CD4-positive, alpha-beta T cell treated with Interferon alpha-2 for 1 hour (primary cell): ENCODE data around the gene LRBA.

Source experiments
- DNase-seq, 2 donors: peaks; one replicate each; pipeline ENCODE4 v3.0.0-alpha.2; 2020 to 2022

Gene LRBA

DNA sequence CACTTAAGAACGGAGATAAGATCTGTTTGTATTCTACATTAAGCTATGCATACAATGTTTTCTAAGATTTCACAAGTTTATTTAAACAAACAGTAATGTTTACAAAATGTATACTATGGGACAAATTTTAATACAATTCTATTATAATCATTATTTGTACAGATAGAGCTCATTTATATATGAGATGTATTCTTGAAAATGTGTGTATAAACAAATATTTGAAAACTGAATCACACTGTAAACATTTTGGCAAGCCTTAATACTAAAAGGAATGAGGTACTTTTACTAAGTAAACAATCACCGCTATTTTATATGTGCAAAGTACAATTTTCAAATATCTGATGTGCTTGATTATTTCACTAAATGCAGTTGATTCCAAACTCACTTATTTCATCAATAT lies 552.3 kb downstream of the LRBA start:
- DNase-seq: no peak

DNA sequence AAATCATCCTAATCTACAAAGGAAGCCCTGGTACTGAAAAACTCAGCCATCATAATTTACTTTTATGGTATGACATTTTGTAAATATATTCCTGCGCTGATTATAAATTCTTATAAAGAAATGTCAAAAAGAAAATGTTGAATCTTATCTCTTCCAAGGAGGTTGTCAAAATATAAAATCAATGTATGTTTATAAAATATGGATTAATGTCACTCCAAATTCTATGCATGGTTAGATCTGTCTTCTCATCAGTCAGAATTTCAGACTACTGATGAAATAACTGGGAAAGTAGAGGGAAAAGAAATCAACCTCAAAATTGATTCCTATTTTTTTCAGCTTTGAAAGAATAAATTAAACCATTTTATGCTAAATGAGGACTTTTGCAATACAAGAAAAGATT lies 553.1 kb downstream of the LRBA start:
- no peak for DNase-seq

DNA sequence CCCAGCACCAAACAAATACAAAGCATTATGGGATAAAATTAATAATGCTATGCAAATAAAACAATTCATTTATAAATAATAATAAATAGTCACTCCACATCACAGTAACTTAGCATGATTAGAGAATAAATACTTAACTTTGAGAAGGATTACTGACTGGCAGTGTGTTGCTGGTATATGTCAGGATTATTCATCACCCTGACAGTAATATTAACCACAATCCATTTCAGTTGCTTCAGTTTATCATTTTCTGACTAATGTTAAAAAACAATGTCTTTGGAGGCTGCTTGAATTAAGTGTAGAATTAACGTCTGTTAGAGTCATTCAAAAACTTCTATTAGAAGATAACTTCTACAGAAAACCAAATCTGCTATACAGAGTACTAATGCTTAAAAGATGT lies 557.3 kb downstream of the LRBA start:
- DNase-seq: no peak

DNA sequence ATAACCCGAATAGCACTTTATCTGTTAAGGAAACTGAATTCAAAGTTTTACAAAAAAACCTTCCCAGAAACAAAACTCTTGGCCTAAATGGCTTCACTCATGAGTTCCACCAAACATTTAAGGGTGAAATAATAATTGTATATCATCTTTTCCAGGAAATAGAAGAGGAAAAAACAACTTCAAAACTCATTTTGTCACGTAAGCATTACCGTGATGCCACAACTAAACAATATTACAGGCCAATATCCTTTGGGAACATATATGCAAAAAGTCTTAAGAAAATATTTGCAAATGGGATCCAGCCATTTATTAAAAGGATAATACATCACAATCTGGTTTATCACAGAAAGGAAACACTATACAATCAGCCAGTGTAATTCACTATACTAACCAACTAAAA lies 563.2 kb downstream of the LRBA start:
- DNase-seq: no peak

DNA sequence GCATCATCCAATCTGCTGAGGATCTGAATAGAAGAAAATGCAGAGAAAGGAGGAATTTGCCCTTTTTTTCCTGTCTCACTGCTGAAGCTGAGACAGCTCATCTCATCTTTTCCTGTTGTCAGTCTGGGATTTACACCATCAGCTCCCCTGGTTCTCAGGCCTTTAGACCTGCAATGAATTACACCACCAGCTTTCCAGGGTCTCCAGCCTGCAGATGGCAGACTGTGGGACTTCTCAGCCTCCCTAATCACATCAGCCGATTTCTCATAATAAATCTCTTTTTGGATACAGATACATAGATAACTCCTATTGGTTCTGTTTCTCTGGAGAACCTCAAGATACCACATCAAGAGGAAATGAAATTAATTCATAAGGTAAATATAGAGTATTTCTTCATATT lies 567.7 kb downstream of the LRBA start:
- no peak for DNase-seq

DNA sequence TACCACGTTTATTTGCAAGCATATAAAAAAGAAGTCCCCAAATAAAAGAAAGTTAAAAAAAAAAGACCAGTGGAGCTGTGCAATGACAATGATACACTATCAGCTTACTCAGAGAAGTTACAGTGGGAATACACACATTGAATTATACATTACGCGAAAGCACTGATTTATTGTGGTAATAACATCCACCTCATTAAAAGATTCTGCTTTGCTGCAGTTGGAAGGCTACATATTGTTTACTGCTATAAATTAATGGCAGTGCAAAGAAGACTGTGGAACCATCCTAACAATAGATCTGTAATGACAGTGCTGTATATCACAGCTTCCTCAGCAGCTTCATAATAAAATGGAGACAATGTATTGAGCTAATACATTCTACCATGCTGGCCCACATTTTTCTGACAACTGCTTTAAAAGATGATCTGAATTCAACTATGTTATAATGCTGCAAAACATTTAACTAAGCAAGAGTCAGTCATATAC lies 575.6 kb downstream of the LRBA start:
- no peak for DNase-seq

DNA sequence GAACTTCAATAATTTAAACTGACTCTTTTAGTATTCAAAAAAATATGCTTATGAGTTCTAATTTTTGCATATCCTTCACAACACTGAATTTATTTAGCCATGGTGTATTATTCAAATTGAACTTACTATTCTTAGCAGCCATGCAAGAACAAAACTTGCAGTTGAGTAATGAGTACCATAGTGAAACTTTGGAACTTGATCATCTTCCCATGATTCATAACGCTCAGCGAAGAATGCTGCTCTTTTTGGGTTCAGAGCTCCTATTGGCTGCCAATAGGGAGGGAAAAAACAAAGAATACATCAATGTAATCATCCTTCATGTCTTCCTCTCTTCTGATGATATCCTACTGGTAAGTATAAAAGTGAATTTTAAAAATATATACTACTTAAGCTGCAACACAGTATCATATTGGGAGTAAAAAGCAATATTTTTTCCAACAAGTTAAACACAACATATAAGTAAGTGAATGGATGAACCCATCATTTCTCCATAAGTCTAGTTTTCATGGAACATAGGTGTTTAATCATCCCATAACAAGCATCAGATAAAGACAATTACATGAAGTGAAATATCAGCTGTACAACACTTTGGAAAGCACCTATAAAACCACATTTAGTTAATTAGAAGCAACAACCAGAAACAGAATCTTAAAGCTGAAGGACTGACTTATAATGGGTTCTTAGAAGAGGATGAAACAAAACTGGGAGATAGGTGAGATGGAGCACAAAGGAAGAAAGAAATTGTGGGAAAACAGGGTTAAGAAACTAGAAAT lies 578.3 kb downstream of the LRBA start:
- no peak for DNase-seq

DNA sequence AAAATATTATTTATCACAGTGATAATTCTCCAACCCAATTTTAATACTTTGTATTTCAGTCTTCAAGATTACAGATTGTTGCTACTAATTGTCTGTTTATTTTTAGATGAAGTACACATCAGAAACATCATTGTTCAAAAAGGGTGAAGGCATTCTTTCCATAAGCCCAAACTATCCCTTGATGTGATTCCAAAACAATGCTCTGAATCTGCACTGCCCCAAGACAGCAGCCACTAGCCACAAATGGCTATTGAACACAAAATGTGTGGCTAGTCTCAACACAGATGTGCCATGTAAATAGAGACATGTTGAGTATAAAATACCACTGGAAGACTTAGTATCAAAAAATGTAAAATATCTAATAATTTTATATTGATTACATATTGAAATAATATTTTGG lies 583.9 kb downstream of the LRBA start:
- DNase-seq: no peak

DNA sequence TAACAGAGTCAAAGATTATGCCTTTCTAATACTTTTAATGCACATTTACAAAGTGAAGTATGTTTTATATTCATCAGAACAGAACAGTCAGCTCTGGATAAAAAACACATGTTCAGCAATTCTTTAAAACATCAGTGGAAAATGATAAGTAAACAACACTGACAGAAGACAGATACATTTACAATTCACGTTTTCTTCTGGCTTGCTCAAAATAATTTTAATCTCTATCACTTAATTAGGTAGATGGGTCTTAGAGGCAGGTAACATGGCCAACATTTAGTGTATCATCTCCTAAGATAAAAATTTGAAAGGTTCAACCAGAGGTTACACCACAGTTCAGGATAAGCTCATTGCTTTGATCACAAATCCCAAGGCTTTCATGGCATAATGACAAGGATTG lies 589.9 kb downstream of the LRBA start:
- no peak for DNase-seq

DNA sequence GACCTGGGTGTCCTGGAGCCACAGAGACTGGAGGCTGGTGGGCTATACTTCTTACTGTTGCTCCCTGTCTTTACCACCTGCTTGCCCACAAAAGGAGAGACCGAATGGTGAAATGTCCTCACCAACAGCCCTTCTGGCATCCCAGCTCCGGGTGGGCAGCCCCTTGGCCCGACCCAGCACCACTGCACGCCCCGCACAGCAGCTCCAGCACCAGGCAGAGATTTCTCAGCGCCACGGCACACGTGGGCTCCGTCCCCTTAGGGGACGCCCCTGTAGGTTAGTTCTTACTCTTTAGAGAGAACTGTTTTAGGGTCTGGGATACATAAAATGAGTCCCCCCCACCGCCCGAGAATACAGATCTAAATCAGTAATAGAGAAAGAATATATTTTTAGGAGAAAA lies 591.6 kb downstream of the LRBA start:
- DNase-seq: no peak

DNA sequence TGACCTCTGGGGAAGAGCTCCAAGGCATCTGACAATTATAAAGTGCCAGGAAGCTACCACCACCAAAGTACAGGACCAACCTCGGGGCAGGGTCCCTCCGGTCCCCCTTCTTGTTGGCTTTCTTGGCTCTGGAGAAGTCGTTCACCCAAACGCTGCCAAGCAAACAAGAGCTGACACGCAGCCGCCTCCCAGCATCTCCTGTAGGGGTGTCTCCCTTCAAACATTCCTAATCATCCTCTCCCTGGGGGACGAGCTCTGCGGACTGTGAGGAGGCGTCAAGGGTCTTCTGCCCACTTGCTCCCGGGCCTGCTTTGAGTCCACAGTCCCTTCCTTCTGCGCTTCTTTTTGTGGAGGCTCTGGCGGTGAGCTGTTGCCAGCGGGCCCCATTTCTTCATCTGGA lies 592.0 kb downstream of the LRBA start:
- no peak for DNase-seq

DNA sequence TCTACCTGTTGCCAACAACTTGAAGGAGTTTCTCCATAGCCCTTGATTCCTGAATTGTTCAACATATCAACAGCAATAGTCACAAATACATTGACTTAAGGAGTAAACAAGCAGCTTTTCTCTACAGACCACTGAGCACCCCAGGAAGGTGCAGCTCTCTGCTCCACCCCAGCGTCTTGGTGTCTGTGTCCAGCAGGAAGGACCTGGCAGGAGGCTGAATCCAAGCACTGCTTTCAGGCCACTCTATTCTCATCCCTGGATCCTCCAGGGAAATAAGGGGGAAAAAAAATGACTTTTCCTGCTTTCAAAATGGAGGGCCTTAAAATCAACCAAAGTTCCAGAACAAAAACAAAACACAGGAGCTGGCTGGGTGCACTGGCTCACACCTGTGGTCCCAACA lies 593.5 kb downstream of the LRBA start:
- no peak for DNase-seq

DNA sequence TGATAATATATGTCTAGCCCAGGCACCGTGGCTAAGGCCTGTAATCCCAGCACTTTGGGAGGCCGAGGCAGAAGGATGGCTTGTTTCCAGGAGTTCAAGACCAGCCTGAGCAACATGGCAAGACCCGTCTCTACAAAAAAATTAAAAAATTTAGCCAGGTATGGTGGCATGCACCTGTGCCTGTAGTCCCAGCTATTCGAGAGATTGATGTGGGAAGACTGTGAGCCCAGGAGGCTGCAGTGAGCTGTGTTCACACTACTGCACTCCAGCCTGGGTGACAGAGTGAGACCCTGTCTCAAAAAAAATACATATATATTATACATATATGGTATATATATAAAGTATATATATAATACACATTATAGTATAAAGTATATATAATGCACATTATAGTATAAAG lies 595.1 kb downstream of the LRBA start:
- no peak for DNase-seq

DNA sequence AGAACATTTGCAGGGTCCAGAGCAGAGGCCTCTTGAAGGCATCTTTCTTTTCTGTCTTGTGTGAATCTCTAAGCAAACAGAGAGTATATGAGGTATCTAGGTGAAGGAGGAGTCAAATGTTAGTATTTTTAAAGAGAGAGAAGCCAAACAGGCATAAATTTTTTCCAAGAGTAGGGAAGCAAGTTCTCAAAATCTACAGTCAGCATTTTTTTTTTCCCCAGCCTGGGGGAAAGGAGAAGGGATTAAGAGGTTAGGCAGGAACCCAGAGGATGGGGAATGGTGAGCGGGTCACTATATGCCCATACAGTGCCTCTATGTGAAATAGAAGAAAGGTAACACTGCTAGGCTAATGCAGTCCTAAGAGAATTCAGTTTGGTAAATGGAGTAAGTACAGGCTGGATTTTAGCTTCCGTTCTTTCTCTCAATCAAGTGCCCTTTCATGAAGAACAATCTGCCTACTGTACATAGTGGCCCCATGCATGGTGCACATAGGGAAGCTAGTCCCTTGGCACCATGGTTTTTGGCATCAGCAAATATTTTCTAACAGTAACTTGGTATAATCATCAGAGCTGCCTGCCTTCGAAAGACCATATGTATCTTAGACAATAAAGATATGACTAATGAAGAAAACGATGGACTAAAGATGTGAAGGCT lies 596.2 kb downstream of the LRBA start:
- no peak for DNase-seq

DNA sequence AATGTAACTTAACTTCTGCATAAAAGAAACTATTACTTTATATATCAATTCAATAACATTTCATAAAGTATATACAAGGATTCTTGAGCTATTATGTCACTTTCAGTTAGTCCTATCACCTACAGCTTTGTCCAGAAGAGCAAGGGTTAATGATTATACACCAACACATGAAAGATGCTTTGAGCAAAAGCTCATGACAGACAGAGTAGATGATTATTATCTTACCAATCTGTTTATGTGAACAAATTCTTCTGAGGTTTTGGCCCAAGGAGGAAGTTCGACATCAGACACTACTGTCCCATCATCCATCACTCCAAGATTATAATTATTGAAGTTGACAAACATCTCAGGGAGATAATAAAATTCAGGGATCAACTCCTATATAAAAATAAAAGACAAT lies 599.9 kb downstream of the LRBA start:
- DNase-seq: no peak

DNA sequence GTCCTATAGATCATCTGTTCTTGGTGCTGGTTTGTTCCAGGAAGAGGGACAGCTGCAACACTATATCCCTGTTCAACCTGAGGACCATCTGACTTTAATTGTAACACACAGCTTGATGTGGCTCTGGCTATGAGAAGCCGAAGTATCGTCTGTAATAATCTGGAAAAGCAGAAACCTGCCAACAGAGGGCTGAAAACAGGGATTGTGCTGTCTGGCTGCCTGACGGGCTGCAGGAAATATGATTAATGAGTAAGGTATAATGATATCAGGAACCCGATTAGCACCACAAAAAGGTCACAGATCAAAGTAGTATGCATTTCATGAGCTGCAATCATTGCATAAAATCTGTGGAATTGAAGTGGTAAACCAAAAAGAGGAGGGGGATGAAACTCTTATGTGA lies 603.6 kb downstream of the LRBA start:
- DNase-seq: no peak

DNA sequence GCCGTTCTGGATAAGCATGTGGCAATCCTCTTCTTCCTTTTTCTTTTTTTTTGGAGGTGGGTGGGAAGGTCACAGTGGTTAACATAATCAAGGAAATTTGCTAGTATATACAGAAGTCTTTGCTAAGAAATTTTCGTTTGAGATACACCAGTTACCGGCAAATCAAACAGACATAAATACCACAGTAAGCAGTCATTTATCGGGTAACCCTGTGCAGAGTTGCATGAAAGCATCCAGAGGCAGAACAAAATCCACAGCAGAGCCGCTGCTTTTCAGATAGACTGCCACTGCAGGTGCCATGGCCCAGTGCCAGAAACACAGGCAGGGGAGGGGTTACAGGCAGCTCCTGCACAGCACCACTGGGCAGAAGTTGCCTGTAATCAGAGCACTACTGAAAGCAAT lies 612.2 kb downstream of the LRBA start:
- no peak for DNase-seq

DNA sequence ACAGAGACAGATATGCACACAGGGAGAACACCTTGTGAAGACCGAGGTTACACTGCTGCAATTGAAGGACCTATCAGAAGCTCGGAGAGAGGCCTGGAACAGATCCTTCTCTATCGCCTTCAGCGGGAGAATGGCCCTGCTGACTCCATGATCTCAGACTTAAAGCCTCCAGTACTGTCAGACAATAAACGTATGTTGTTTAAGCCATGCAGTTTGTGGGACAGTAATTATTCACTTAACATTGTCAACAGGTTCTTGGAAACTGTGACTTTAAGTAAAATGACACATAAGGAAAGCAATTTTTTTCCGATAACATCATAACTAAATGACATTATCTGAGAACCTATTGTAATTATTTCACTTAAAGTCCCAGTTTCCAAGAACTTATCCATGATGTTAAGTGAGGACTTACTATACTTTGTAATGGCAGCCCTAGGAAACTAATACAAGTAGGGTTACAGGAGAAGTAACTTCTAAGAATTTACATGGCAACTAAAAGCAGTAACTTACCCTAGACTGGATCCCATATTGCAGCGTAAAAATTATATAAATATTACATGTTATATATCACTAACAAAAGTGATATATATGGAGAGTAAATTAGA lies 613.9 kb downstream of the LRBA start:
- DNase-seq: no peak

DNA sequence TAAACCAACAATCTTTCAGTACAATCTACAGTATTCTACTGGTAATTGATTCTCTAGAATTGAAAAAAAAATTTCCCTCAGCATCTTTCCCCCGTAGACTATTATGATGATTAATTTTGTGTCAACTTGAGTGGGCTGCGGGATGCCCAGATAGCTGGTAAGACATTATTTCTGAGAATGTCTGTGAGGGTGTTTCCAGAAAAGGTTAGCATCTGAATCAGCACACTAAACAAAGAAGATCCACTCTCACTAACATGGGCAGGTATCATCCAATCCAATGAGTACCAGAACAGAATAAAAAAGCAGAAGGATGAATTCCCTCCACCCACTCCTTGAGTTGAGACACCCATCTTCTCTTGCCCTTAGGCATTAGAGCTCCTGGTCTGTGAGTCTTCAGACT lies 619.2 kb downstream of the LRBA start:
- DNase-seq: no peak

DNA sequence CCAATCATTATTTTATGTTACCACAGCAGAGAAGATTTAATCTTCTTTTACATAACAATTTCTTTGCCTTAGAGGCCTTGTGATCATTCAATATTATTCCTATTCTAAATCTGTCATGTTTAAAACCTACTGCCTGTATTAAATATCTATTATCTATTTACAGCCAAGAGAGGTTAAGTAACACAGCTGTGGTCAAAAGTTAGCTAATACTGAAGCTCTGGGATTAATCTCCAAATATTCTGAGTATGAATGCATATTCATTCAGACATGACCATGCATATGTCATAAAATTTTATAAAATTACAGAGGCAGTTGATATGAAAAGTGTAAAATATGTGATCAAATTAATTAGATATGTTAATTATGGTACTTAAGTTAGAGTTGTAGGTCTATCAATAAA lies 621.0 kb downstream of the LRBA start:
- no peak for DNase-seq

DNA sequence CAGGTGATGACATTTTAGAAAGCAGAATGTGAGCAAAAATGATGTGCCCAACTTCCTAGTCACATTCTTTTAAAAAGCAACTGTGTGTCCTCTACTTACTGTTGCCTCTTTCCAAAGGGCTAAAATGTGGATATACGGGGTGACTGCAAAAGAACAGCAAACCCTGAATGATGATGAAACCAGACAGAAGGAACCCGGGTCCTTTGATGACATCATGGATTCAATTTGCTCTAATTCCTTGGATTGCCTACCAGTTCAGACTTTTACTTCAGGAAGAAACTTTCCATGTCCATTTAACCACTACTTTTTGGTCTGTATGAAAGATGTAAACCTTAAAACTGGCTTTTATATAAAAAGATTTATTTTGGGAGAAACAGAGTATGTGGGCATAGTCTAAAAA lies 624.0 kb downstream of the LRBA start:
- no peak for DNase-seq

DNA sequence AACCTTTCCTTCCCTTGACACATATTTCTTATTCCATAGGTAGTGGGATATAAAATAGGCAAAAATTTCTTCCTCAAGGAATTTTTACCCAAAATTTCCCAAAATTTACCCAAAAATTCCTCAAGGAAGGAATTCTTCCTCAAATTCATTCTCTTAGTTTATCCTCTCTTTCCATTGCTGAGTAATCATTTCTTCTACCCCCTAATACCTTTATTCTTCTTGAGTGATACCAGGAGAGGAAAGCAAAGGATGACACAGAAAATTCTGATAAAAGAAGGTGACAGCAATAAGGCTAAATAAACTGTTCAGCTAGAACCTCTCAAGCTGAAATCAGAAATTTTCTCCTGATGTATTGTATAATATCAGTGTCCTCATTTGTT lies 624.6 kb downstream of the LRBA start:
- DNase-seq: no peak

DNA sequence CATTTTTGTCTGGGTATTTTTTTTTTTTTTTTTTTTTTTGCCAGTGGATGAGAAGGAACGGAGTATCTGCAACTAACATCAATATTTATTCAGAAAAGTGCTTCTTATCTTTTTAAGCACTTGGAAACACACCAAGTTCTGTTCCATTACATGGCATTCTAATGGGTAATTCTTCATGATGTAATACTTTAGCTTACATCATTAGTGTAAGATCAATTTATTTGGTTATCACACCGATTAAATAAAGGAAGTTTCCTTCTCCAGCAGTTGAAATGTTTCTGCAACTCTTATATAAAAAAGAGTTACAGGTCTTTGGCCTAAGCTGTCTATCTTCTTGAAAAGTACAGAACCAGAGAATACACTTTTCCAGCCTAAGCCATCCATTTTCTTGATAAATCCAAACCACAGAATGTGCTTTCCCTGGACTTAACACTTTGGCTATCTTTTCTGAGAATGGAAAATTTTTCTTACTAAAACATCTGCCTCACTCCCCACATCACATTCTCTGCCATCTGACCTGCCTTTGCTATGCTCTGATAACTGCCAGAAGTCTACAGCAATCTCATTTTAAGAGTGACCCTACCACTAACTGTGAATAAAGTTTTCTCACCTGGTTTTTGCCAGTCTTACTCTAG lies 625.1 kb downstream of the LRBA start:
- no peak for DNase-seq

DNA sequence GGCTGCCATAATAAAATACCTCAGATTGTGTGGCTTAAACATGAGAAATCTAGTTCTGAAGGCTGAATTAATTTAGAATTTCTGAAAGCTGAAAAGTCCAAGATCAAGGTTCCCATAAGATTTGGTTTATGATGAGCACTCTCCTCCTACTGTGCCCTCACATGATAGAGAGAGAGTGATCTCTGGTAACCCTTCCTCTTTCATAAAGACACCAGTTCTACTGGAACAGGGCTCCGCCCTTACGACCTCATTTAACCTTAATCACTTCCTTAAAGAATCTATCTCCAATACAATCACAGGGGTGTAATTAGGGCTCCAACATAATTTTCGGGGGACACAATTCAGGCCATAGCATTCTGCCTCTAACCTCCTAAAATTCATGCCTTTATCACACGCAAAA lies 627.1 kb downstream of the LRBA start:
- no peak for DNase-seq
